GM21423 (cell line): ENCODE measurements around the gene DEFB124.
"Not testable (repeated sequence)": the region's sequence is repeated elsewhere in the genome, so short reads cannot be mapped to it uniquely, and the experiment has no call there.

Source experiments
- ATAC-seq: cut with Tn5 transposase; IDR thresholded peaks from one replicate; pipeline ENCODE4 v1.9.1; 2021; ENCODE audit warnings: mild to moderate bottlenecking, moderate library complexity; ENCODE audit not compliant: unreplicated experiment

DEFB124 gene

DNA sequence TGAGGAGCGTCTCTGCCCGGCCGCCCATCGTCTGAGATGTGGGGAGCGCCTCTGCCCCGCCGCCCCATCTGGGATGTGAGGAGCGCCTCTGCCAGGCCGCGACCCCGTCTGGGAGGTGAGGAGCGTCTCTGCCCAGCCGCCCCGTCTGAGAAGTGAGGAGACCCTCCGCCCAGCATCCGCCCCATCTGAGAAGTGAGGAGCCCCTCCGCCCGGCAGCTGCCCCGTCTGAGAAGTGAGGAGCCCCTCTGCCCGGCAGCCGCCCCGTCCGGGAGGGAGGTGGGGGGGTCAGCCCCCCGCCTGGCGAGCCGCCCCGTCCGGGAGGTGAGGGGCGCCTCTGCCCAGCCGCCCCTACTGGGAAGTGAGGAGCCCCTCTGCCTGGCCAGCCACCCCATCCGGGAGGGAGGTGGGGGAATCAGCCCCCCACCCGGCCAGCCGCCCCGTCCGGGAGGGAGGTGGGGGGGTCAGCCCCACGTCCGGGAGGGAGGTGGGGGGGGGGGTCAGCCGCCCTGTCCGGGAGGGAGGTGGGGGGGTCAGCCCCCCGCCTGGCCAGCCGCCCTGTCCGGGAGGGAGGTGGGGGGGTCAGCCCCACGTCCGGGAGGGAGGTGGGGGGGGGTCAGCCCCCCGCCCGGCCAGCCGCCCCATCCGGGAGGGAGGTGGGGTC, 47.9 kb downstream of the DEFB124 start:
- ATAC-seq = not testable (repeated sequence)

DNA sequence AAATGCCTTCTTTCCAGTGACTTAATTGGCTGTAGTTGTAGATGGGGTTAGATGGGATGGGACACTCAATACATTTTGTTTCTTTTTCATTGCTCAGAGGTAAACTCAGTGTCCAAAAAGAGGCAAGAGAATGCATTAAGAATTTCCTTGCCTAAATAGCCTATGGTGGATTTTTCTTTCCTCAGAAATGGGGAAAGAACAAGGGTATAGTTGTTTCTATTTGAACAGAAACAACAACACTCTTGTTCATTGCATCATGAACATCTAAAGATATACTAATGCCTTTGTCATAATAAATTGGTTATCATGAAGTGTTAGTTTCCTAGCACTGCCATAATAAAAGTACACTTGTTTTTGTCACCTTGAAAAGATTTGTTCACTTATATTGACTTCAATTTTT, 49.1 kb downstream of the DEFB124 start:
- no peak for ATAC-seq

DNA sequence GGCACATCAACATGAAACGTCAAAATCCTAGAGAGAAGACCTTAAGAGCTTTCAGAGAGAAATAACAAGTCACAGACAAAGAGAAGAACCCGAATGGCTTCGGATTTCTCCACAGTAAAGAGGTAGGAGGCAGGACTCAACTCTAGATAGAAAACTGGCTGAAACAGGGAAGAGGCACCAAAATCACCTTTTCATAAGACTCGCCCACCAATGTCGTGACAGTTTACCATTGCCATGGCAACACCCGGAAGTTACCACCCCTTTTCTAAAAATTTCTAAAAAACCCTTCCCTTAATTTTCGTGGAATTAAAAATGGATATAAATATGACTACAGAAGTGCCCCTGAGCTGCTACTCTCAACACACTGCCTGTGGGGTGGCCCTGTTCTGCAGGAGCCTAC, 56.6 kb downstream of the DEFB124 start:
- no peak for ATAC-seq

- no peak for ATAC-seq
Measured at GRCh38 chr20:31415653-31416052, 59.3 kb downstream of the DEFB124 start.
